OCI-LY7 (cell line): ENCODE data around the gene TFIP11. TPM values are rescaled to one million over a fixed set of nuclear protein-coding genes. Genes with fewer than 3 reads are reported as not detected.

Experiments used
- BruUV-seq: library from RNA; stranded (reverse); fragments of 400-500 nt; replicated peaks from 2 replicates; lab custom pipeline; 2021; lab: Mats Ljungman, UMichigan
- CTCF ChIA-PET: fragments of 300-600 bp; sonication (Branson Sonifier 250); formaldehyde crosslinking; loops from one replicate; lab custom pipeline; 2022; ENCODE audit warnings: antibody characterized with exemption; ENCODE audit not compliant: unreplicated experiment; lab: Charles Lee
- POLR2A ChIA-PET: fragments of 300-600 bp; sonication (Branson Sonifier 250); formaldehyde crosslinking; loops from one replicate; lab custom pipeline; 2022; ENCODE audit warnings: antibody characterized with exemption; lab: Charles Lee
- DNase-seq: peaks from one replicate; pipeline ENCODE4 v3.0.0-alpha.2; 2015; ENCODE audit warnings: low spot score
- H2AFZ ChIP-seq: fragments of 200-600 bp; sonication (generic), shearing (Covaris generic); 2 replicates; pipeline ENCODE4 v1.6.1; 2014; ENCODE audit warnings: mild to moderate bottlenecking, antibody characterized with exemption, low read length, moderate library complexity
- H3K27ac ChIP-seq: fragments of 200-600 bp; sonication (generic); 2 replicates; pipeline ENCODE4 v1.5.1; 2014; ENCODE audit warnings: mixed run types, low read depth, mild to moderate bottlenecking, moderate library complexity, low read length, inconsistent platforms; ENCODE audit not compliant: poor library complexity, severe bottlenecking
- H3K36me3 ChIP-seq: fragments of 200-600 bp; sonication (generic); 2 replicates; pipeline ENCODE4 v1.6.1; 2014; ENCODE audit warnings: mild to moderate bottlenecking, antibody characterized with exemption, low read length, moderate library complexity, mixed read lengths; ENCODE audit not compliant: insufficient read depth
- H3K4me1 ChIP-seq: fragments of 200-600 bp; sonication (generic); 2 replicates; pipeline ENCODE4 v1.5.1; 2014; ENCODE audit warnings: mild to moderate bottlenecking, low read length; ENCODE audit not compliant: insufficient read depth, poor library complexity, severe bottlenecking
- H3K4me2 ChIP-seq: fragments of 200-600 bp; sonication (generic); 2 replicates; pipeline ENCODE4 v1.6.1; 2014; ENCODE audit warnings: mild to moderate bottlenecking, low read length
- H3K4me3 ChIP-seq: fragments of 200-600 bp; sonication (generic); 2 replicates; pipeline ENCODE4 v1.5.1; 2014; ENCODE audit warnings: mild to moderate bottlenecking, low read depth, low read length; ENCODE audit not compliant: poor library complexity, severe bottlenecking
- H3K79me2 ChIP-seq: fragments of 200-600 bp; sonication (generic); 2 replicates; pipeline ENCODE4 v1.6.1; 2016; ENCODE audit warnings: low read depth, mild to moderate bottlenecking, low read length, moderate library complexity, mixed read lengths; ENCODE audit not compliant: insufficient read depth
- H3K9me2 ChIP-seq: fragments of 200-600 bp; sonication (generic); 2 replicates; pipeline ENCODE4 v1.6.1; 2016; ENCODE audit warnings: mild to moderate bottlenecking, low read length, mixed read lengths; ENCODE audit not compliant: insufficient read depth
- H3K9me3 ChIP-seq: fragments of 200-600 bp; sonication (generic); 2 replicates; pipeline ENCODE4 v1.6.1; 2014; ENCODE audit warnings: mild to moderate bottlenecking, mixed run types, low read length, mixed read lengths
- H4K20me1 ChIP-seq: fragments of 200-600 bp; sonication (generic); 2 replicates; pipeline ENCODE4 v1.6.1; 2014; ENCODE audit warnings: mild to moderate bottlenecking, antibody characterized with exemption, low read length, moderate library complexity, mixed read lengths; ENCODE audit not compliant: insufficient read depth
- EZH2phosphoT487 ChIP-seq: fragments of 200-600 bp; sonication (generic); IDR thresholded peaks from 2 replicates; pipeline ENCODE4 v1.6.1; 2018; ENCODE audit warnings: low read depth, borderline replicate concordance, mild to moderate bottlenecking, mixed run types, antibody characterized with exemption, low read length, moderate library complexity, mixed read lengths
- intact Hi-C: fragments of 100-400 bp; cut with micrococcal nuclease; formaldehyde crosslinking; loops from one replicate; pipeline ENCODE4 v1.10.0; 2022; ENCODE audit not compliant: unreplicated experiment
- total RNA-seq, 2 experiments: library from RNA; depleted of rRNA in 1 of 2; stranded (reverse); fragments of >200 nt in 1 of 2; shearing (Covaris generic) in 1 of 2; gene quantifications; 2 replicates each; pipeline ENCODE4 v1.2.3, GENCODE V29; 2014 to 2022
- TF ChIP-seq, protein P1 (sequence below): fragments of 200-600 bp; sonication (generic); conservative IDR thresholded peaks from 2 replicates; pipeline ENCODE4 v1.5.1; 2014; ENCODE audit warnings: mild to moderate bottlenecking, antibody characterized with exemption, low read length, moderate library complexity, mixed read lengths

TFIP11 gene
- total RNA-seq, 2 experiments from 2014 or later: 45.2 to 54.5 TPM

DNA sequence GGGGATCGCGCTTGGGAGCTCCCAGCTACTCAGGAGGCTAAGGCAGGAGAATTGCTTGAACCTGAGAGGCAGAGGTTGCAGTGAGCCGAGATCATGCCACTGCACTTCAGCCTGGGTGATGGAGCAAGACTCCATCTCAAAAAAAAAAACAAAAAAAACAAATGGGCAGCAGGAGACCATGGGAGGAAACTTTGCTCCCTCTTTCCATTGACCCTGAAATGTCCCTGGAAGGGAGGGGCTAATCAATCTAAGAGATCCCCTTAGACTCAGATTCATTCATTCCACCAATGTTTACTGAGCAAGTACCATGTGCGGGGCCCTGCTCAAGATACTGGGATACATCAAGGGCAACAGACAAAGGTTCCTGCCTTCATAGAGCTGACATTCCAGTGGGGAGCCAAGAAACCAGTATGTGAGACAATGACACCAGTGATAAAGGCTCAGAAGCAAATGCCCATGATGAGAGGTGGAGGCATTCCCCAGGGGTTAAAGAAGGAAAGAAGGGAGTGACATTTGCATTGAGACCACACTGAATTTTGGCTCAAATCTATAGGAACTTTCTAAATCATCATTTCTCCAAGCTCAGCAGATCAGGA, 37.7 kb upstream of the TFIP11 start:
- CTCF ChIA-PET: no interaction called here
- H3K79me2 ChIP-seq: no peaks in the 10 kb centered on the region
- H3K9me2 ChIP-seq: no peaks in the 10 kb centered on the region
- TF ChIP-seq, protein P1, sequence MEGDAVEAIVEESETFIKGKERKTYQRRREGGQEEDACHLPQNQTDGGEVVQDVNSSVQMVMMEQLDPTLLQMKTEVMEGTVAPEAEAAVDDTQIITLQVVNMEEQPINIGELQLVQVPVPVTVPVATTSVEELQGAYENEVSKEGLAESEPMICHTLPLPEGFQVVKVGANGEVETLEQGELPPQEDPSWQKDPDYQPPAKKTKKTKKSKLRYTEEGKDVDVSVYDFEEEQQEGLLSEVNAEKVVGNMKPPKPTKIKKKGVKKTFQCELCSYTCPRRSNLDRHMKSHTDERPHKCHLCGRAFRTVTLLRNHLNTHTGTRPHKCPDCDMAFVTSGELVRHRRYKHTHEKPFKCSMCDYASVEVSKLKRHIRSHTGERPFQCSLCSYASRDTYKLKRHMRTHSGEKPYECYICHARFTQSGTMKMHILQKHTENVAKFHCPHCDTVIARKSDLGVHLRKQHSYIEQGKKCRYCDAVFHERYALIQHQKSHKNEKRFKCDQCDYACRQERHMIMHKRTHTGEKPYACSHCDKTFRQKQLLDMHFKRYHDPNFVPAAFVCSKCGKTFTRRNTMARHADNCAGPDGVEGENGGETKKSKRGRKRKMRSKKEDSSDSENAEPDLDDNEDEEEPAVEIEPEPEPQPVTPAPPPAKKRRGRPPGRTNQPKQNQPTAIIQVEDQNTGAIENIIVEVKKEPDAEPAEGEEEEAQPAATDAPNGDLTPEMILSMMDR: no peak
- no peak for TF ChIP-seq EZH2phosphoT487
- DNase-seq: no peak
- POLR2A ChIA-PET: interaction anchor here (1.3 kb wide), 1 partner anchor 38 kb away, joined by 4 read pairs; the partner anchor contains the start of gene TFIP11
- H3K36me3 ChIP-seq: no peaks in the 10 kb centered on the region
- no peak overlapping the region for H2AFZ ChIP-seq
- H4K20me1 ChIP-seq: no peaks in the 10 kb centered on the region
- H3K27ac ChIP-seq: no peak overlapping the region
- intact Hi-C loops: no loop called here
- no peaks in the 10 kb centered on the region for H3K9me3 ChIP-seq
- no TSS peak for BruUV-seq
- H3K4me2 ChIP-seq: no peak overlapping the region
- no peak overlapping the region for H3K4me3 ChIP-seq
- peaks cover 36% of the 10 kb centered on the region for H3K4me1 ChIP-seq

- Histone ChIP-seq H3K4me1 (peaks cover 28% of the 10 kb centered on the region), H3K79me2 (no peaks in the 10 kb centered on the region), H3K27ac (no peak overlapping the region), H4K20me1 (no peaks in the 10 kb centered on the region), H3K36me3 (no peaks in the 10 kb centered on the region), H2AFZ (no peak overlapping the region), H3K4me2 (no peak overlapping the region), H3K9me2 (no peaks in the 10 kb centered on the region), H3K4me3 (no peak overlapping the region), H3K9me3 (no peaks in the 10 kb centered on the region)
- ChIA-PET POLR2A (no interaction called here), CTCF (no interaction called here)
- BruUV-seq: no TSS peak
- TF ChIP-seq, protein P1: no peak
- TF ChIP-seq EZH2phosphoT487: no peak
- intact Hi-C loops: no loop called here
- no peak for DNase-seq
Observed at GRCh38 chr22:26548984-26549383, 36.7 kb upstream of the TFIP11 start.

- Histone ChIP-seq H3K4me3 (no peak overlapping the region), H4K20me1 (no peaks in the 10 kb centered on the region), H3K27ac (no peak overlapping the region), H3K4me2 (no peak overlapping the region), H3K36me3 (no peaks in the 10 kb centered on the region), H3K9me2 (no peaks in the 10 kb centered on the region), H2AFZ (no peak overlapping the region), H3K79me2 (no peaks in the 10 kb centered on the region), H3K9me3 (no peaks in the 10 kb centered on the region), H3K4me1 (peaks cover 25% of the 10 kb centered on the region)
- POLR2A ChIA-PET: interaction anchor here (1.3 kb wide), 1 partner anchor 36 kb away, joined by 3 read pairs; no protein-coding TSS in a partner anchor
- BruUV-seq: no TSS peak
- intact Hi-C loops: no loop called here
- CTCF ChIA-PET: no interaction called here
- no peak for DNase-seq
- TF ChIP-seq, protein P1: no peak
- TF ChIP-seq EZH2phosphoT487: no peak
Observed at GRCh38 chr22:26548303-26548702, 36.0 kb upstream of the TFIP11 start.
